ENCODE measurements around the gene YEATS2.

Gene YEATS2

GRCh38 chr3:183812761-183813445 is 115.3 kb downstream of the YEATS2 start:
- no peak for DNase-seq (ENCODE audit: low read depth in 2 of 2)

GRCh38 chr3:183814240-183814639 is 116.6 kb downstream of the YEATS2 start:
- no peak for DNase-seq (ENCODE audit: low read depth in 2 of 2)

GRCh38 chr3:183815563-183815940 is 118.0 kb downstream of the YEATS2 start:
- no peak for DNase-seq (ENCODE audit: low read depth in 2 of 2)

GRCh38 chr3:183815951-183816475 is 118.4 kb downstream of the YEATS2 start:
- no peak for DNase-seq (ENCODE audit: low read depth in 2 of 2)

GRCh38 chr3:183816681-183817510 is 119.3 kb downstream of the YEATS2 start:
- DNase-seq (ENCODE audit: low read depth in 2 of 2), result no peak

- DNase-seq (ENCODE audit: low read depth in 2 of 2), result no peak
Measured at GRCh38 chr3:183817639-183818038, 120.0 kb downstream of the YEATS2 start.

GRCh38 chr3:183818041-183818620 is 120.5 kb downstream of the YEATS2 start:
- DNase-seq (ENCODE audit: low read depth in 2 of 2), result no peak

- DNase-seq (ENCODE audit: low read depth in 2 of 2), result no peak
Measured at GRCh38 chr3:183818706-183819624, 121.4 kb downstream of the YEATS2 start.

GRCh38 chr3:183819831-183820230 is 122.2 kb downstream of the YEATS2 start:
- no peak for DNase-seq (ENCODE audit: low read depth in 2 of 2)

GRCh38 chr3:183822631-183823030 is 125.0 kb downstream of the YEATS2 start:
- no peak for DNase-seq (ENCODE audit: low read depth in 2 of 2)

- DNase-seq (ENCODE audit: low read depth in 2 of 2), result no peak
Measured at GRCh38 chr3:183823963-183824362, 126.4 kb downstream of the YEATS2 start.

GRCh38 chr3:183824761-183825455 is 127.3 kb downstream of the YEATS2 start:
- no peak for DNase-seq (ENCODE audit: low read depth in 2 of 2)

- DNase-seq (ENCODE audit: low read depth in 2 of 2), result no peak
Measured at GRCh38 chr3:183825456-183826161, 128.0 kb downstream of the YEATS2 start, which contains the start of gene MAP6D1. TSS of gene MAP6D1 (minus strand) at chr3:183825577. CDS start at chr3:183825547, 30 bp downstream.

- DNase-seq (ENCODE audit: low read depth in 2 of 2), result no peak
Measured at GRCh38 chr3:183826448-183827250, 129.1 kb downstream of the YEATS2 start.

GRCh38 chr3:183827809-183828537 is 130.4 kb downstream of the YEATS2 start:
- no peak for DNase-seq (ENCODE audit: low read depth in 2 of 2)

- DNase-seq (ENCODE audit: low read depth in 2 of 2), result no peak
Measured at GRCh38 chr3:183828538-183828870, 130.9 kb downstream of the YEATS2 start.

- DNase-seq (ENCODE audit: low read depth in 2 of 2), result no peak
Measured at GRCh38 chr3:183829466-183829865, 131.9 kb downstream of the YEATS2 start.

GRCh38 chr3:183830187-183830586 is 132.6 kb downstream of the YEATS2 start:
- no peak for DNase-seq (ENCODE audit: low read depth in 2 of 2)

GRCh38 chr3:183833516-183833915 is 135.9 kb downstream of the YEATS2 start:
- no peak for DNase-seq (ENCODE audit: low read depth in 2 of 2)
